GM10248 (cell line): Measurements from ENCODE around the gene KCTD7.
"Not testable (repeated sequence)": the region's sequence is repeated elsewhere in the genome, so short reads cannot be mapped to it uniquely, and the experiment has no call there.

Experiments used
- CTCF ChIA-PET: fragments of 300-600 bp; sonication (Branson Sonifier 250); formaldehyde crosslinking; extraction: SDS; loops from one replicate; lab custom pipeline; 2021; ENCODE audit warnings: antibody characterized with exemption; lab: Yijun Ruan, JAX
- POLR2A ChIA-PET: fragments of 350-650 bp; sonication (Branson Sonifier 250); formaldehyde crosslinking; extraction: SDS; loops from one replicate; lab custom pipeline; 2020; ENCODE audit warnings: antibody characterized with exemption; lab: Yijun Ruan, JAX
- DNase-seq: peaks from one replicate; pipeline ENCODE4 v3.0.0; 2012; ENCODE audit errors: extremely low spot score
- CTCF ChIP-seq: IDR thresholded peaks from 2 replicates; pipeline ENCODE4 v1.5.1; 2012; ENCODE audit warnings: mild to moderate bottlenecking, low read depth; ENCODE audit errors: extremely low read depth, missing control alignments, control extremely low read depth

The KCTD7 gene

DNA sequence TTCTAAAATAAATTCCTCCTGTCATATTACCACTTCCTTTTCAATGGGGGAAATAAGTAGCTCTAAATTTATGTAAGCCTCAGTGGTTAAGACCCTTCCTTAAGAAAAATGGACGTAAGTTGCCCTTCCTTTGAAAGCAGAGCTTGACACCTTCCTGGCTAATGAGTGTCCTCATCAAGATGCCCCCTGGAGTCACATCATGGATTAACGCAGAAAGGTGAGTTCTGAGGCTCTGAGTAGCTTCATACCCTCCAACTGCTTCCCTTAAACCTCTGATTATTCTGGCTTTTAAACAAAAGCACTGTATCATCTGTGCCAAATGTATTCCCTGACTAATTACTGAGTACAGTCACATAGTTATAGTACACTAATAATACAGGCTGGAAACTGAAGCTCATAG is 14.7 kb downstream of the KCTD7 start:
- CTCF ChIA-PET, result interaction anchor here (1.4 to 3.4 kb wide), 2 partner anchors 10 to 613 kb away, joined by 3 to 20 read pairs; no protein-coding TSS in a partner anchor
- TF ChIP-seq CTCF, result no peak
- POLR2A ChIA-PET, result no interaction called here
- no peak for DNase-seq

DNA sequence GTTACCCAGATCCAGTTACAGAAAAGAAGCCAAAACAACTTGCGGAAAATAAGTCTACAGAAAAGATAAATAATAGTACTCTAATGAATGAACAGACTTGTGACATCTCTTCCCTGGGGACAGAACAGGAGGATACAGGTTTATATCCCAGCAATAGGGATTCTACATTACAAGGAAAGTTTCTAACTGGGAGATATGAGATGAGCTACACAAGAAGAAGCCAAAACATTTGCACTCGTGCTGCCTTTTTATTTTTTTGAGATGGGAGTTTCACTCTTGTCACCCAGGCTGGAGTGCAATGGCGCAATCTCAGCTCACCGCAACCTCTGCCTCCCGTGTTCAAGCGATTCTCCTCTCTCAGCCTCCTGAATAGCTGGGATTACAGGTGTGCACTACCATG is 22.3 kb downstream of the KCTD7 start:
- DNase-seq, POLR2A ChIA-PET: not testable (repeated sequence)
- CTCF ChIA-PET, result interaction anchor here (1.3 kb wide), 1 partner anchor 19 kb away, joined by 3 read pairs; no protein-coding TSS in a partner anchor

DNA sequence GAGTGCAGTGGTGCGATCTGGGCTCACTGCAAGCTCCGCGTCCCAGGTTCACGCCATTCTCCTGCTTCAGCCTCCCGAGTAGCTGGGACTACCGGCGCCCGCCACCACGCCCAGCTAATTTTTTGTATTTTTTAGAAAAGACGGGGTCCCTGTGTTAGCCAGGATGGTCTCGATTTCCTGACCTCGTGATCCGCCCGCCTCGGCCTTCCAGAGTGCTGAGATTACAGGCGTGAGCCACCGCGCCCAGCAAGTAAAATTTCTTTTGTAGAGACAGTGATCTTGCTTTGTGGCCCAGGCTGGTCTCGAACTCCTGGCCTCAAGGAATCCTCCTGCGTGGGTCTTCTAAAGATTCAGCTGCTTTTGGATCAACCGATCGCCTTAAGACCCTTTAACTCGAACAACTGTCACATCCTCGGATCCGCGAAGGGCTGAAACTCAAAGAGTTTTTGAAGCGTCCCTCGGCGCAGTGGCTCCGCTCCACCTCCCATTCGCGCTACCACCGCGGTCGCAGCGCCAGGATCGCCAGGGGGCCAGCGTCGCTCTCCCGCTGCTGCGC is 25.1 kb downstream of the KCTD7 start:
- CTCF ChIA-PET, result interaction anchor here (1.0 to 1.6 kb wide), 4 partner anchors 16 to 32 kb away, joined by 3 read pairs; no protein-coding TSS in a partner anchor
- TF ChIP-seq CTCF, result peak; percentile 21
- not testable (repeated sequence) for DNase-seq
- POLR2A ChIA-PET, result interaction anchor here (0.9 to 2.0 kb wide), 8 partner anchors 9 to 87 kb away, joined by 3 to 13 read pairs (median 4); partner anchors contain the start of genes KCTD7 and RABGEF1

GRCh38 chr7:66654275-66655112 is 25.8 kb downstream of the KCTD7 start:
- CTCF ChIA-PET, result interaction anchor here (0.7 to 1.6 kb wide), 6 partner anchors 13 to 32 kb away, joined by 3 read pairs; no protein-coding TSS in a partner anchor
- DNase-seq, result peak; percentile 98
- POLR2A ChIA-PET, result interaction anchor here (0.9 to 2.0 kb wide), 8 partner anchors 12 to 86 kb away, joined by 3 to 13 read pairs (median 4); partner anchors contain the start of genes KCTD7 and RABGEF1
- no peak for TF ChIP-seq CTCF

DNA sequence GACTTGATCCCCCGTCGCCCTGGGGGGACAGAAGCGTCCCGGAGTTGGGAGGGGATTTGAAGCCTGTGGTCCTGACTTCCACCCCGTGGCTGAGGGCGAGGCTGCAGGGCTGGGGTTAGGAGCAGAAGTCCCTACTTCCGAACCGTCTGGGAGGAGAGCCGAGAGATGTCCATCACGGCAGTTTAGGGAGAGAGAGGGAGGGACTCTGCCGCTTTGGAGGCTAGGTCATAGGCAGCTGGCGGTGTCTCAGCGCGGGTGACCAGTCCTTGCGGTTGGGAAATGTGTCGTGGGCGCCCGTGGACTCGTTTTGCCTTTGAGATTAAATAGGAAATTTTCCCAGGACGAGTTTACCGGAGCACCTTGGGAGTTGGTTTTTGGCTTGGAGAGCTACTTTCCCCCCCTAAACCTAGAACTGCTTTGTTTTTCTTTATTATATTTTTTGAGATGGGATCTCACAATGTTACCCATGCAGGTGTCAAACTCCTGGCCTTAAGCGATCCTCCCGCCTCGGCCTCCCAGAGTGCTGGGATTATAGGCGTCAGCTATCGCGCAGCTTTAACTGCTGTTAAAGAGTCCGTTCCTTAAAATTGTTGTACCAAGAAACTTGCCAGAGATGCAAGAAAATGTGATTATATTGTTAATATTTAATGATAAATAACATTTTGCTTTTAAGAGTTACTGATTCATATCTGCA is 26.6 kb downstream of the KCTD7 start:
- DNase-seq, result not testable (repeated sequence)
- POLR2A ChIA-PET, result interaction anchor here (1.1 to 2.0 kb wide), 3 partner anchors 14 to 85 kb away, joined by 3 to 5 read pairs (median 4); partner anchors contain the start of gene RABGEF1
- CTCF ChIA-PET, result interaction anchor here (0.7 to 1.3 kb wide), 2 partner anchors 14 to 25 kb away, joined by 3 read pairs; no protein-coding TSS in a partner anchor

DNA sequence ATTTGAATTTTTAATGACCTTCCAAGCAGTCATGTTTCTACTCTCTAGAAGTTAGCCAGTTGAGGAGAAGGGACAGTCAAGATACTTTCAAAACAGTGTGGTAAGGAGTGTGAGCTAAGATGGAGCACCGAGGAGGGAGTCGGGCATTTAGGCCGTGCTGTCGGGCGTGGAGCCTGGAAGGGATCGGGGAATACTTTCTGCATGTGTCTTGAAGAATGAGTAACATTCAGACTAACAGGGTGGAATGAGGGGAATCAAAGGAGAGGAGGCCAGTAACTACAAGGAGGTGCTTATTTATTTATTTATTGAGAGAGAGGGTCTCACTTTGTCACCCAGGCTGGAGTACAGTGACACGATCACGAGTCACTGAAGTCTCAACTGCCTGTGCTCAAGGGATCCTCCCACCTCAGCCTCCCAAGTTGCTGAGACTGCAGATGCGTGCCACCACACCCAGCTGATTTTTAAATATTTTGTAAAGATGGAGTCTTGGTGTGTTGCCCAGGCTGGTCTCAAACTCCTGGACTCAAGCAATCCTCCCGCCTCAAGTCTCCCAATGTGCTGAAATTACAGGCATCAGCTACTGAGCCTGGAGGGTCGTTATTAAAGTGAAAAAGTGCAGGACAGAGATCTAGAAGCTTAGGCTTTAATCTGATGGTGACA is 27.3 kb downstream of the KCTD7 start:
- POLR2A ChIA-PET, result interaction anchor here (1.3 kb wide), 1 partner anchor 84 kb away, joined by 4 read pairs; the partner anchor contains the start of gene RABGEF1
- CTCF ChIA-PET, DNase-seq: not testable (repeated sequence)

GRCh38 chr7:66657798-66658197 is 29.1 kb downstream of the KCTD7 start:
- POLR2A ChIA-PET, result interaction anchor here (0.6 to 1.3 kb wide), 2 partner anchors 29 to 84 kb away, joined by 3 read pairs; partner anchors contain the start of gene KCTD7
- CTCF ChIA-PET, result interaction anchor here (1.1 to 1.4 kb wide), 2 partner anchors 11 to 100 kb away, joined by 3 read pairs; no protein-coding TSS in a partner anchor

More at GRCh38 chr7:66657798-66658197, 29.1 kb downstream of the KCTD7 start:
- no peak for DNase-seq
- TF ChIP-seq CTCF, result no peak
